WERI-Rb-1 (cell line): ENCODE data around the gene IL17A.

Experiments used
- DNase-seq: peaks from one replicate; pipeline ENCODE4 v3.0.0-alpha.2; 2020
- H3K27ac ChIP-seq: fragments of 250-450 bp; sonication (Bioruptor Pico); 2 replicates; pipeline ENCODE4 v1.5.1; 2020; ENCODE audit warnings: mild to moderate bottlenecking, moderate library complexity
- H3K27me3 ChIP-seq: fragments of 250-450 bp; sonication (Bioruptor Pico); 2 replicates; pipeline ENCODE4 v1.5.1; 2021; ENCODE audit warnings: mild to moderate bottlenecking, low read depth, moderate library complexity; ENCODE audit not compliant: insufficient read depth, severe bottlenecking
- H3K36me3 ChIP-seq: fragments of 250-450 bp; sonication (Bioruptor Pico); 2 replicates; pipeline ENCODE4 v1.5.1; 2020; ENCODE audit warnings: mild to moderate bottlenecking, moderate library complexity
- H3K4me3 ChIP-seq: 2 replicates; pipeline ENCODE4 v1.5.1; 2011; ENCODE audit warnings: low read depth, mild to moderate bottlenecking, control low read depth, low read length
- H3K9me3 ChIP-seq: fragments of 250-450 bp; sonication (Bioruptor Pico); 2 replicates; pipeline ENCODE4 v1.5.1; 2021; ENCODE audit warnings: mild to moderate bottlenecking, moderate library complexity; ENCODE audit not compliant: severe bottlenecking
- TF ChIP-seq, protein P1 (sequence below): IDR thresholded peaks from 2 replicates; pipeline ENCODE4 v1.5.1; 2011; ENCODE audit warnings: low read depth, mild to moderate bottlenecking, control low read depth, inconsistent platforms, low read length

The IL17A gene

DNA sequence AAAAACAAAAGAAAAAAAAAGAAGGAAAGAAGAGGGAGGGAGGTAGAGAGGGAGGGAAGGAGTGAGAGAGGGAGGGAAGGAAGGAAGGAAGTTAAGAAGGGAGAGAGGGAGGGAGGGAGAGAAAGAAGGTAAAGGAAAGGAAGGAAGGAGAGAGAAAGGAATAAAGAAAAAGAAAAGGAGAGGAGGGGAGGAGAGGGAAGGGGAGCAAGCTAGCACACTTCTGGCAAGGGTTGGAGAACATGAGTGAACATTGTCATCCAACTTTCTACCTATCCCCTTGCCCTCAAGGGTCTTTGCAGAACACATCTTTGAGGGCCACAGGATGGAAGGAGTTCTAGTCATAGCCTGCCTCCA lies 34.1 kb upstream of the IL17A start:
- Histone ChIP-seq H3K9me3 (no peaks in the 10 kb centered on the region), H3K4me3 (no peak overlapping the region), H3K27me3 (peaks cover 5% of the 10 kb centered on the region), H3K36me3 (no peaks in the 10 kb centered on the region), H3K27ac (no peak overlapping the region)
- TF ChIP-seq, protein P1, sequence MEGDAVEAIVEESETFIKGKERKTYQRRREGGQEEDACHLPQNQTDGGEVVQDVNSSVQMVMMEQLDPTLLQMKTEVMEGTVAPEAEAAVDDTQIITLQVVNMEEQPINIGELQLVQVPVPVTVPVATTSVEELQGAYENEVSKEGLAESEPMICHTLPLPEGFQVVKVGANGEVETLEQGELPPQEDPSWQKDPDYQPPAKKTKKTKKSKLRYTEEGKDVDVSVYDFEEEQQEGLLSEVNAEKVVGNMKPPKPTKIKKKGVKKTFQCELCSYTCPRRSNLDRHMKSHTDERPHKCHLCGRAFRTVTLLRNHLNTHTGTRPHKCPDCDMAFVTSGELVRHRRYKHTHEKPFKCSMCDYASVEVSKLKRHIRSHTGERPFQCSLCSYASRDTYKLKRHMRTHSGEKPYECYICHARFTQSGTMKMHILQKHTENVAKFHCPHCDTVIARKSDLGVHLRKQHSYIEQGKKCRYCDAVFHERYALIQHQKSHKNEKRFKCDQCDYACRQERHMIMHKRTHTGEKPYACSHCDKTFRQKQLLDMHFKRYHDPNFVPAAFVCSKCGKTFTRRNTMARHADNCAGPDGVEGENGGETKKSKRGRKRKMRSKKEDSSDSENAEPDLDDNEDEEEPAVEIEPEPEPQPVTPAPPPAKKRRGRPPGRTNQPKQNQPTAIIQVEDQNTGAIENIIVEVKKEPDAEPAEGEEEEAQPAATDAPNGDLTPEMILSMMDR: no peak
- no peak for DNase-seq

DNA sequence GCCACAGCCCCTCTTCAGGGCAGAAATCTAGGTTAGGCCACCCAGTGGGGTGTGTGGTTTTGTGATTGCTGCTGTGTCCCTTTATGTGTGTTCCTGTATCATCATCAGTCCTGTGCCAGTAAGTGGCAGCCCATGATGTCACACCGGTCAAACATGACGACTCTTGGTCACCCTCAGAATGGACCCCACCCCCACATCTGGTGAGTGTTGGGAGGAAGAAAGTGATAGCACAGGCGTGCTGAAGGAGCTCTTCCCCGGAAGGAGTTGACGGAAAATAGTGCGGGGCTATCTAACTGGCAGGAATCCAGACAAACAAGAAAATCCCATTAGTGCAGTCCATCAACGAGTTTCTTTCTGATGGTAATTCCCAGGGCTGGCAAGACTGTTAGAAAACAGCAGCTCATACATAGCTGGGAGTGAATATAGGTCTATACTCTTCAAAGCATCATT lies 33.4 kb upstream of the IL17A start:
- Histone ChIP-seq H3K27me3 (no peaks in the 10 kb centered on the region), H3K27ac (no peak overlapping the region), H3K9me3 (no peaks in the 10 kb centered on the region), H3K36me3 (no peaks in the 10 kb centered on the region), H3K4me3 (no peak overlapping the region)
- TF ChIP-seq, protein P1: no peak
- DNase-seq: no peak

DNA sequence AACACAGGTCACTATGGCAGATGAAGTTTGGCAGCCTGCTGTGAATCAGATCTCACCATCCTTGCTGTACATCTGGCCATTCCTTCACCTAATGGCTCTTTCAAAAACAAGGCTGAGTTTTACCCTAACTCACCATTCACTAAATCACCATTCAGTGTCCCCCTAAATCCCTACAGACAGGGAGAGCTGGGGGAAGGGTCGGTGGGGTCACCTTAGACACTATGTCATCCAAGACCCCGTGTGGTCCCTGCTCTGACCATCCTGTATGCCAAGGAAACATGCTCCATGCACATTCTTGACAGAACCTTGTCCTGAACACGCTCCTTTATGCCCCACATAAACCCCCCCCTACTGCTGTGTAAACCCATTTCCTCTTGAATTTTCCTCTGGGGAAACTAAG lies 31.8 kb upstream of the IL17A start:
- Histone ChIP-seq H3K4me3 (no peak overlapping the region), H3K27me3 (no peaks in the 10 kb centered on the region), H3K9me3 (no peaks in the 10 kb centered on the region), H3K27ac (no peak overlapping the region), H3K36me3 (no peaks in the 10 kb centered on the region)
- TF ChIP-seq, protein P1: no peak
- DNase-seq: no peak

DNA sequence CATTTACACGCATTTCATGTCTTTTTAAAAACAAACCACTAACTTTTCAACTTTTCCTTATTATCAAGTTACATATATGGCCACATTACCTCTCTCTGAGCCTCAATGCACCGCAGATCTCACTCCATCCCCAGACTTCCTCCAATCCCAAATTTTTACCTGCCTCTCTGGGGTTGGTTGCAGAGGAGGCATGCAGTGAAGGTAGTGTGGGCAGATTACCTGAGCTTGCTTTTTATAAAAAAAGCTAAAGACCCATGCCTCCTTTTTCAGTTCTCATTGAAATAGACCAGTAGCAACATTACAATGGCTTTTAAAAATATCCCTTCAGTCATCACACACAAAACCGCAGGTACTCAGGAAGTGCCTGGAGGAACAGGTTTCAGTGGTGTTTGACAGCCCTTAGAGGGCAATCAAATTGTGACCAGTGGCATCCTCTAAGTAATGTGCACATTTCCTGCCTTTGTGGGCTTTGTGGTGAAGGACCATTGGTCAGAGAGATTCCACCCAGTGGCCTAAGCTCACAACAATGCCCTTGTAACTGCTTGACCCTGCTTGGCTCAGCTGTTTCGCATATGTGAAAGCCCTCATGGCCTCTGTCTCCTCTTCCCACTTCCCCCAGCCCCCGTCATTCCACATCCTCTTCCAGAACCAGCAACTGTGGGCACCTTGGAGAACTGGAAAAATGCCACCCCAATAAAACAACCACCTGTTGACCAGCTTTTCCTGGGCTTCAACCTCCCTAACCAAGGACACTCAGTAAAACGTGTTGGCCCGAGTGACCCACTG lies 30.2 kb upstream of the IL17A start:
- no peak for DNase-seq
- TF ChIP-seq, protein P1: no peak
- peaks cover 7% of the 10 kb centered on the region for H3K9me3 ChIP-seq
- no peaks in the 10 kb centered on the region for H3K36me3 ChIP-seq
- no peak overlapping the region for H3K27ac ChIP-seq
- H3K27me3 ChIP-seq: no peaks in the 10 kb centered on the region
- H3K4me3 ChIP-seq: no peak overlapping the region

DNA sequence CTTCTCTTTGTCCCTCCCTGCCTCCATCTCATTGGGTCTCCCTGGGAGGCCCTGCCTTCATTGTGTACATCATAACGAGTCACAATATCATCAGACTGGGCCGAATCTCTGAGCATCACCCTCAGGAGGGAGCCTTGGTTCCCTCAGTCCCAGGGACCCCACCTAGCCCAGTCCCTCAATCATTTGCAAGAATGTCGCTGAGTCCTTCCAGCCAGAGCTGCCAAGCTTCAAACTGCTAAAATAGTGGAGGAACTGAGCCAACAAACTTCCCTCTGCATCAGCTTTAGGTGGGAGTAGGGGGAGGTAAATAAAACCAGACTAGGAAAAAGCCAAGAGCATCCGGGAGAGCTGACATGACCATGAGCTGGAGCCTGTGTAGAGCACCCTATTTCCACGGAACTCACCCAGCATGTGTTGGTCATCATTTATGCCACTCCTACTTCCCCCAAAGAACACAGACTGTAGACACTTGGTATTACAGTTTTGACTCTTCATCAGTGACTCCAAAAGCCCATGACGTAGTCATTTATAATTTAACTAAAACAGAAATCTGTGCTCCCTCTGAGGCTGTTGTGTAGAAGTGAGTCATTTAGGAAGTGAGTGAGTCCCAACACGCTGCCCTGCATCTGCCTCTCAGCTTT lies 28.8 kb upstream of the IL17A start:
- H3K27ac ChIP-seq: no peak overlapping the region
- no peaks in the 10 kb centered on the region for H3K36me3 ChIP-seq
- H3K9me3 ChIP-seq: peaks cover 10% of the 10 kb centered on the region
- no peak overlapping the region for H3K4me3 ChIP-seq
- no peaks in the 10 kb centered on the region for H3K27me3 ChIP-seq
- TF ChIP-seq, protein P1: no peak
- DNase-seq: no peak
